GM23248 (cell line): ENCODE measurements around the gene TWNK.

Experiments
- EZH2 ChIP-seq: fragments of 200-600 bp; sonication (generic); IDR thresholded peaks from 2 replicates; pipeline ENCODE4 v1.6.1; 2018; ENCODE audit warnings: antibody characterized with exemption, mild to moderate bottlenecking; ENCODE audit not compliant: insufficient read depth, poor library complexity, severe bottlenecking
- EZH2phosphoT487 ChIP-seq: fragments of 200-600 bp; sonication (generic); IDR thresholded peaks from 2 replicates; pipeline ENCODE4 v1.6.1; 2018; ENCODE audit warnings: antibody characterized with exemption, moderate library complexity, mild to moderate bottlenecking, low read depth; ENCODE audit not compliant: insufficient read depth

DNA sequence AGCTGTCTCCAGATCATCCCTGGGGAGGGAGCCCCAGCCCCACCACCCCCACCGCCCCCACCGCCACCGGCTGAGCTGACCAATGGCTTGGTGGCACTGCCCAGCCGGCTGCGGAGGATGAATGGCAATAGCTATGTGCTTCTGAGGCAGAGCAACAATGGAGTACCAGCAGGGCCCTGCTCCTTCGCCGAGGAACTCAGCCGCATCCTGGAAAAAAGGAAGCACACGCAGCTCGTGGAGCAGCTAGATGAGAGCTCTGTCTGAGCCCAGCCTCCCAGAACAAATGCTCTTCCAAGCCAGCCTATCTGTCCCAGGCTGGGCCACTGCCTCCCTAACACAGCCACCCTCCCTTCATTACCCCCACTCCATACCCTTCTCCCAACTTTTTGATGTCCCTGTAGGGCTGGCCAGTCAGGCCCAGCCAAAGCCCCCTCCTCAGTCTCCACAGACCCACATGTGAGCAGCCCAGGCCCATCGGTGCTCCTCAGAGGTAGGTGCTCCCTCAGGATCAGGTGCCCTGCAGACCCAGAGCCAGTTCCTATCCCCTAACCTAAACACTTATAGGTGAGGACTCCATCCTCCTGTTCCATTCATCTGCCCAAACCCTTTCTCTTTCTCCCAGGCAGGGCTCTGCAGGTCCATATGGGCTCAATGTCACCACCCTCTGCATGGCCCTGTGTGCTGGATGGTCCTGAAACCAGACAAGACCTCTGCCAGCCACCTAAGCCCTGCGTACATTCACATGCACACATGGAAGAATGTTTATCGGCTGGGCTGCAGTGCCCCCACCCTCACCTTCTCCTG is 3.3 kb upstream of the TWNK start:
- TF ChIP-seq EZH2phosphoT487 (no peak), EZH2 (no peak)
